ENCODE measurements around the gene FSD1. TPM values are rescaled to one million over a fixed set of nuclear protein-coding genes. Genes with fewer than 3 reads are reported as not detected.

FSD1 gene
- total RNA-seq, 1 donor from 2014 or later = 1.5 TPM

DNA sequence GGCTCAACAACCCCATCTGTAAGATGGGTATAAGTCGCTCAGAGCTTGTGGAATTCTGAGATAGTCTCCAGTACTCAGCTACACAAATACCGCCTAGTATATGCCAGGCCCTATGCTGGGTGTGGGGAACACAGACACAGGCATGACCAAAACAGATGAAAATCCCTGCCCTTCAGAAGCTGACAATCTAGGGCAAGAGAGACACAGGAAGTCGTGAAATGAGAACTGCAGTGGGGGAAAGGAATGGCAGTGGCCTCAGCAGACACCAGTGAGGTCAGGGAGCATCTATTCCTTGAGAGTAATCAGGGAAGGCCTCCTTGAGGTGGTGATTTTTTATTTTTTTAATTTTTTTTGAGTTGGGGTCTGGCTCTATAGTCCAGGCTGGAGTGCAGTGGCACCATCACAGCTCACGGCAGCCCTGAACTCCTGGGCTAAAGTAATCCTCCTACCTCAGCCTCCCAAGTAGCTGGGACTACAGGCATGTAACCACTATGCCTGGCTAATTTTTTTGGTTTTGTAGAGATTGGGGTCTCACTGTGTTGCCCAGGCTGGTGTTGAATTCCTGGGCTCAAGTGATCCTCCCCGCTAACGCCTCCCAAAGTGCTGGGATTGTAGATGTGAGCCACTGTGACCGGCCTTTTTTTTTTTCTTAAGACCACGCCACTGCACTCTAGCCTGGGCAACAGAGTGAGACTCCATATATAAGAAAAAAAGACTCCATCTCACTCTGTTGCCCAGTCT lies 5.4 kb upstream of the FSD1 start:
- Histone ChIP-seq H3K4me1 (no peaks in the 10 kb centered on the region), H3K9me3 (no peaks in the 10 kb centered on the region), H3K36me3 (no peaks in the 10 kb centered on the region), H3K4me3 (no peak overlapping the region), H3K27me3 (peaks cover 25% of the 10 kb centered on the region), H3K27ac (no peak overlapping the region)
- TF ChIP-seq, protein P1, sequence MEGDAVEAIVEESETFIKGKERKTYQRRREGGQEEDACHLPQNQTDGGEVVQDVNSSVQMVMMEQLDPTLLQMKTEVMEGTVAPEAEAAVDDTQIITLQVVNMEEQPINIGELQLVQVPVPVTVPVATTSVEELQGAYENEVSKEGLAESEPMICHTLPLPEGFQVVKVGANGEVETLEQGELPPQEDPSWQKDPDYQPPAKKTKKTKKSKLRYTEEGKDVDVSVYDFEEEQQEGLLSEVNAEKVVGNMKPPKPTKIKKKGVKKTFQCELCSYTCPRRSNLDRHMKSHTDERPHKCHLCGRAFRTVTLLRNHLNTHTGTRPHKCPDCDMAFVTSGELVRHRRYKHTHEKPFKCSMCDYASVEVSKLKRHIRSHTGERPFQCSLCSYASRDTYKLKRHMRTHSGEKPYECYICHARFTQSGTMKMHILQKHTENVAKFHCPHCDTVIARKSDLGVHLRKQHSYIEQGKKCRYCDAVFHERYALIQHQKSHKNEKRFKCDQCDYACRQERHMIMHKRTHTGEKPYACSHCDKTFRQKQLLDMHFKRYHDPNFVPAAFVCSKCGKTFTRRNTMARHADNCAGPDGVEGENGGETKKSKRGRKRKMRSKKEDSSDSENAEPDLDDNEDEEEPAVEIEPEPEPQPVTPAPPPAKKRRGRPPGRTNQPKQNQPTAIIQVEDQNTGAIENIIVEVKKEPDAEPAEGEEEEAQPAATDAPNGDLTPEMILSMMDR (IDR thresholded peaks at IDR 0.05) = no peak
- ATAC-seq (no peak), DNase-seq (no peak)
- intact Hi-C loops (cut with DNase I) = no loop called here

DNA sequence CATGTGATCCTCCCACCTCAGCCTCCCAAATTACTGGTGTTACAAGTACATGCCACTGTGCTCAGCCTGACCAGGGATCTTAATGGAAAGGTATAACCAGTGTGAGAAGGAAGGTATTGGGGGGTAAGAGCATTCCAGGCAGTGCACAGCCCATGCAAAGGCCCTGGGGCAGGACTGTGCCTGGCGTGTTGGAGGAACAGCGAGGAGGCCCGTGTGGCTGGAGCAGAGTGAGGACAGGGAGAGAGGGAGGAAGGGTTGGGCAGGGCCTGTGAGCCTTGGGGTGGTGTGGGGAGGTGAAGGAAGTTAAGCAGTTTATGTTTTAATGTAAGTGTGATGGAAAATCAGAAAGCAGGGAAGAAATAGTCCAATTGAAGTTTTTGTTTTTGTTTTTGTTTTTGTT lies 3.8 kb upstream of the FSD1 start:
- TF ChIP-seq, protein P1 (IDR thresholded peaks at IDR 0.05) = no peak
- intact Hi-C loops (cut with DNase I) = no loop called here
- Histone ChIP-seq H3K36me3 (no peaks in the 10 kb centered on the region), H3K27me3 (peaks cover 25% of the 10 kb centered on the region), H3K9me3 (no peaks in the 10 kb centered on the region), H3K27ac (no peak overlapping the region), H3K4me3 (no peak overlapping the region), H3K4me1 (no peaks in the 10 kb centered on the region)
- ATAC-seq = no peak
- DNase-seq = no peak

DNA sequence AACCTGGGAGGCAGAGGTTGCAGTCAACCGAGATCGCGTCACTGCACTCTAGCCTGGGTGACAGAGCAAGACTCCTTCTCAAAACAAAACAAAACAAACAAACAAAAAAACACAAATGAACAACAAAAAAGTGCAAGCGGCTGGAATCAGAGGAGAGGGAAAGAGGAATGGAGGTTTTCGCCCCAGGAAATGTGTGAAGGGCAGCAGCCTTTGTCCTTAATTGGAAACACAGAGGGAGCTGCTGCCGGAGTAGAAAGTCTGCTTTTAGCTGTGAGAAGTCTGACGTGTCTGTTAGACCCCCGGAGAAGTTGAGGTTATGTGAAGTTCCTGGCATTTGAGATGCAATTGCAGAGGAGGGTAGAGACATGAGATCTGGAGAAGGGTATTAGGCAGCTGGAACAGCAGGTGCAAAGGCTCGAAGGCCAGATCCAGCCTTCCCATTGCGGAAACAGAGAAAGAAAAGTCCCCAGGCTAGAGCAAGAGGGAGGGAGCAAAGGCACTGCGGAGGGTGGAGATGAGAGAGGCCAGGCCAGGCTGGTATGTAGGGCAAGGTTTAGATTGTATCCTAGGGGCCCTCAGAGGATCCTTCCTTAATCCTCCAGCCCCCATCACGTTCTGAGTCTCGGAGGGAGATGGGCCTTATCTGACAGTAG lies 2.7 kb upstream of the FSD1 start:
- ATAC-seq = no peak
- intact Hi-C loops (cut with DNase I) = no loop called here
- H3K27me3 ChIP-seq = peaks cover 14% of the 10 kb centered on the region
- H3K27ac ChIP-seq = no peak overlapping the region
- H3K9me3 ChIP-seq = no peaks in the 10 kb centered on the region
- no peak overlapping the region for H3K4me3 ChIP-seq
- DNase-seq = no peak
- no peaks in the 10 kb centered on the region for H3K36me3 ChIP-seq
- TF ChIP-seq, protein P1 (IDR thresholded peaks at IDR 0.05) = no peak
- no peaks in the 10 kb centered on the region for H3K4me1 ChIP-seq

DNA sequence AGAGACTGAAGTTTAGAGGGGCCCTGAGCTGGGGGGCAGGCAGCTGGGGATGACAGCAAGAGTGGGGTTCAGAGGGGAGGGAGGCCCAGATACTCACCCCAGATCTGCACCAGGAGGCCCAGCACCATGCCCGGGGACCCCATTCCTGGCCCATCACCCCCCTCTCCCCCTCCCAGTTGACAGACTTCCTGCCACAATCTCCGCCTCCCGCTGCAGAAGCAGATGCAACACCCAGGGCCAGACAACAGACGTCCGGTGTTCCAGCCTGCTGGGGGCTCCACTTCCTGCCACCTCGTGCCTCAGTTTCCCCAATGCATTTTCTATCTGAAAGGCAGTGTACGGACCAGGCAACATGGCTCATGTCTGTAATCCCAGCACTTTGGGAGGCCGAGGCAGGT lies 2.2 kb upstream of the FSD1 start, which contains the start of gene TMIGD2:
Gene TMIGD2 (minus strand): TSS at position 147 of the 398 bp plus-strand sequence. CDS start 4 bp downstream, at position 143.
- no peaks in the 10 kb centered on the region for H3K4me1 ChIP-seq
- TF ChIP-seq, protein P1 (IDR thresholded peaks at IDR 0.05) = no peak
- no peak within 1 kb of the TSS for H3K4me3 ChIP-seq
- no peaks in the 10 kb centered on the region for H3K36me3 ChIP-seq
- no peak for DNase-seq
- H3K27ac ChIP-seq = no peak within 1 kb of the TSS
- H3K9me3 ChIP-seq = no peaks in the 10 kb centered on the region
- H3K27me3 ChIP-seq = peaks cover 14% of the 10 kb centered on the region
- intact Hi-C loops (cut with DNase I) = no loop called here
- ATAC-seq = no peak

DNA sequence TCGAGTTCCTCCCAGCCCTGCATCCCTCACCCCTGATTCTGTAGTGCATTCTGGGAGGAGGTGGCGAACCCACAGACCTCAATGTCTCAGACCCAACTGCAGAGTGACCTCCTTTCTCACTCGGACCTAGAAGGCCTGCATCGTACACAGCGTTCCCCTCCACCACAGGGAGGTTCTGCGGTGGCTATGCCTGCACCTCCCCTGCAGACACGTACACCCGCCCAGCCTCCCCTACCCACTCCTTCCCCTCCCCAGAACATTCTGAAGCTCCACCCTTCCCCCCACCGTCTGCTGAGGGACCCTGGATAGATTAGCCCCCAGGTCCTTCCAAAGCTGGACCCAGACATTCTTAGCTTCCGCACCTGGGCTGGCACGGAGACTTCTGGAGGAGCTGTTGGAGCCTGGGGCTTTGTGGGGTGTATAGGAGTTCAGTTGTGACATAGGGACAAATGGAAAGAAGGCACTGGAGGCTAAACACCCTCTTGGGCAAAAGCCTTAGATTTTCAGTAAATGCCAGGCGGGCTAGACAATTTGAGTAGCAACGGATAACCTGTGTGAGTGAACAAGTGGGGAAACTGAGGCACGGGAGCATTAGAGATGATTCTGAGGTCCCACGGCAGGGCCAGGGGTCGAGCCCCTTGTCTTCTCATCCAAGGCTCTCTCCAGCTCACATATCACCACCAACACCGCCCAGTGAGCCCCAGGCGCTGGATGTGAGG lies 420 bp upstream of the FSD1 start:
- intact Hi-C loops (cut with DNase I) = no loop called here
- no peak for DNase-seq
- H3K4me3 ChIP-seq = no peak overlapping the region
- H3K36me3 ChIP-seq = no peaks in the 10 kb centered on the region
- TF ChIP-seq, protein P1 (IDR thresholded peaks at IDR 0.05) = no peak
- peaks cover 14% of the 10 kb centered on the region for H3K27me3 ChIP-seq
- H3K4me1 ChIP-seq = no peaks in the 10 kb centered on the region
- peak; percentile 53 for ATAC-seq
- no peaks in the 10 kb centered on the region for H3K9me3 ChIP-seq
- H3K27ac ChIP-seq = no peak overlapping the region
